OCI-LY1 (cell line): Measurements from ENCODE around the gene APOA1.
"Not testable (repeated sequence)": the region's sequence is repeated elsewhere in the genome, so short reads cannot be mapped to it uniquely, and the experiment has no call there.

Experiments used
- H2AFZ ChIP-seq: fragments of 200-600 bp; sonication (generic), shearing (Covaris generic); 2 replicates; pipeline ENCODE4 v1.6.0; 2014; ENCODE audit warnings: antibody characterized with exemption, mild to moderate bottlenecking, low read length
- H3F3A ChIP-seq: fragments of 200-600 bp; sonication (generic), shearing (Covaris generic); 2 replicates; pipeline ENCODE4 v1.6.0; 2014; ENCODE audit warnings: mild to moderate bottlenecking, antibody characterized with exemption, low read length, moderate library complexity; ENCODE audit not compliant: insufficient read depth
- H3K27ac ChIP-seq: fragments of 200-600 bp; sonication (generic); 2 replicates; pipeline ENCODE4 v1.5.1; 2014; ENCODE audit warnings: low read length, mixed run types, mild to moderate bottlenecking, low read depth; ENCODE audit not compliant: poor library complexity, severe bottlenecking
- H3K27me3 ChIP-seq: fragments of 200-600 bp; sonication (generic); 2 replicates; pipeline ENCODE4 v1.6.0; 2014; ENCODE audit warnings: antibody characterized with exemption, mild to moderate bottlenecking, low read length, moderate library complexity; ENCODE audit not compliant: insufficient read depth
- H3K36me3 ChIP-seq: fragments of 200-600 bp; sonication (generic); 2 replicates; pipeline ENCODE4 v1.6.1; 2014; ENCODE audit warnings: mild to moderate bottlenecking, antibody characterized with exemption, low read length, moderate library complexity, mixed read lengths; ENCODE audit not compliant: insufficient read depth
- H3K4me1 ChIP-seq: fragments of 200-600 bp; sonication (generic); 2 replicates; pipeline ENCODE4 v1.5.1; 2014; ENCODE audit warnings: mild to moderate bottlenecking, low read length, moderate library complexity; ENCODE audit not compliant: insufficient read depth, severe bottlenecking
- H3K4me2 ChIP-seq: fragments of 200-600 bp; sonication (generic), shearing (Covaris generic); 2 replicates; pipeline ENCODE4 v1.6.1; 2014; ENCODE audit warnings: low read length
- H3K4me3 ChIP-seq: fragments of 200-600 bp; sonication (generic); 2 replicates; pipeline ENCODE4 v1.5.1; 2014; ENCODE audit warnings: low read length, low read depth, mild to moderate bottlenecking, mixed read lengths; ENCODE audit not compliant: poor library complexity, severe bottlenecking
- H3K79me2 ChIP-seq: fragments of 200-600 bp; shearing (Covaris generic); 2 replicates; pipeline ENCODE4 v1.6.1; 2016; ENCODE audit warnings: mixed run types, low read length, mixed read lengths; ENCODE audit not compliant: insufficient read depth
- H3K9ac ChIP-seq: fragments of 200-600 bp; sonication (generic), shearing (Covaris generic); 2 replicates; pipeline ENCODE4 v1.6.1; 2014; ENCODE audit warnings: mild to moderate bottlenecking, low read length, mixed read lengths
- H3K9me2 ChIP-seq: fragments of 200-600 bp; sonication (generic), shearing (Covaris generic); 2 replicates; pipeline ENCODE4 v1.6.1; 2014; ENCODE audit warnings: low read depth, mild to moderate bottlenecking, low read length, mixed read lengths
- H3K9me3 ChIP-seq: fragments of 200-600 bp; shearing (Covaris generic); 2 replicates; pipeline ENCODE4 v1.6.1; 2014; ENCODE audit warnings: low read length, mixed read lengths
- H4K20me1 ChIP-seq: fragments of 200-600 bp; sonication (generic), shearing (Covaris generic); 2 replicates; pipeline ENCODE4 v1.6.0; 2016; ENCODE audit warnings: mild to moderate bottlenecking, low read length; ENCODE audit not compliant: insufficient read depth
- CTCF ChIP-seq: fragments of 200-600 bp; sonication (generic), shearing (Covaris generic); IDR thresholded peaks from 2 replicates; pipeline ENCODE4 v1.5.1; 2017; ENCODE audit warnings: mild to moderate bottlenecking, antibody characterized with exemption, low read length, moderate library complexity, mixed read lengths
- EZH2 ChIP-seq: fragments of 200-600 bp; sonication (generic), shearing (Covaris generic); IDR thresholded peaks from 2 replicates; pipeline ENCODE4 v1.8.0; 2017; ENCODE audit warnings: borderline replicate concordance, mixed run types, mild to moderate bottlenecking, antibody characterized with exemption, low read length, moderate library complexity, mixed read lengths

Gene APOA1

GRCh38 chr11:116807601-116808261 lies 29.7 kb downstream of the APOA1 start:
- Histone ChIP-seq H3K4me2 (no peak overlapping the region), H3F3A (no peaks in the 10 kb centered on the region), H3K4me1 (peaks cover 15% of the 10 kb centered on the region), H3K4me3 (no peak overlapping the region), H3K9ac (no peak overlapping the region), H4K20me1 (no peaks in the 10 kb centered on the region), H3K79me2 (no peaks in the 10 kb centered on the region), H3K27me3 (no peaks in the 10 kb centered on the region), H2AFZ (no peak overlapping the region), H3K9me3 (no peaks in the 10 kb centered on the region), H3K9me2 (no peaks in the 10 kb centered on the region), H3K36me3 (no peaks in the 10 kb centered on the region), H3K27ac (no peak overlapping the region)
- TF ChIP-seq EZH2: no peak
- TF ChIP-seq CTCF: no peak

GRCh38 chr11:116804001-116804400 lies 33.4 kb downstream of the APOA1 start:
- Histone ChIP-seq H4K20me1 (no peaks in the 10 kb centered on the region), H3K9ac (no peak overlapping the region), H3K79me2 (no peaks in the 10 kb centered on the region), H3K36me3 (no peaks in the 10 kb centered on the region; the same call in 1 of the 2 replicates), H3K27ac (no peak overlapping the region), H2AFZ (no peak overlapping the region), H3K4me1 (no peaks in the 10 kb centered on the region), H3K4me2 (no peak overlapping the region), H3K9me2 (no peaks in the 10 kb centered on the region), H3K4me3 (no peak overlapping the region), H3F3A (no peaks in the 10 kb centered on the region), H3K9me3 (no peaks in the 10 kb centered on the region), H3K27me3 (no peaks in the 10 kb centered on the region)
- TF ChIP-seq EZH2 (no peak), CTCF (no peak)

GRCh38 chr11:116801662-116802061 lies 35.8 kb downstream of the APOA1 start:
- not testable (repeated sequence) for H3K79me2 ChIP-seq, H3K4me3 ChIP-seq, H3K9me3 ChIP-seq, H3K4me1 ChIP-seq, H3F3A ChIP-seq, H3K4me2 ChIP-seq, H4K20me1 ChIP-seq, H3K9ac ChIP-seq, H3K36me3 ChIP-seq, H2AFZ ChIP-seq, H3K27ac ChIP-seq, H3K27me3 ChIP-seq, H3K9me2 ChIP-seq

- Histone ChIP-seq H3K36me3 (no peaks in the 10 kb centered on the region; the same call in 1 of the 2 replicates), H3F3A (no peaks in the 10 kb centered on the region), H3K4me3 (no peak overlapping the region), H3K4me1 (no peaks in the 10 kb centered on the region), H3K4me2 (no peak overlapping the region), H2AFZ (no peak overlapping the region), H3K9me3 (no peaks in the 10 kb centered on the region), H3K9ac (no peak overlapping the region), H3K9me2 (no peaks in the 10 kb centered on the region), H3K27ac (no peak overlapping the region), H4K20me1 (no peaks in the 10 kb centered on the region), H3K27me3 (no peaks in the 10 kb centered on the region), H3K79me2 (no peaks in the 10 kb centered on the region)
- TF ChIP-seq CTCF (no peak), EZH2 (no peak)
Observed at GRCh38 chr11:116800610-116801009, 36.8 kb downstream of the APOA1 start.
